K562 (cell line): ENCODE data around the gene NTPCR. TPM values are rescaled to one million over a fixed set of nuclear protein-coding genes. Genes with fewer than 3 reads are reported as not detected.
A peak's percentile ranks its signal among the peaks of the same experiment; 100 is the strongest.

Experiments
- ATAC-seq: fragments of 200-7000 bp; cut with Tn5 transposase; 3 replicates; pipeline ENCODE4 v1.9.1; 2020; ENCODE audit warnings: moderate library complexity
- BruUV-seq: library from RNA; stranded (reverse); fragments of 400-500 nt; replicated peaks from 2 replicates; lab custom pipeline; 2021; lab: Mats Ljungman, UMichigan
- CTCF ChIA-PET: fragments of 300-600 bp; formaldehyde crosslinking; extraction: SDS; loops from one replicate; lab custom pipeline; 2021; ENCODE audit warnings: low intra/inter-chr PET ratio; lab: Yijun Ruan, JAX
- POLR2A ChIA-PET: fragments of 300-600, 350-650 bp; sonication (Branson Sonifier 250); formaldehyde crosslinking; extraction: SDS; loops from one replicate; lab custom pipeline; 2021; ENCODE audit warnings: antibody characterized with exemption, inconsistent platforms; lab: Yijun Ruan, JAX
- DNase-seq, 4 experiments: peaks; one replicate each; pipeline versions ENCODE4 v3.0.0 to v3.0.0-alpha.2; 2011 to 2018; ENCODE audit warnings: low spot score in 3 of 4, mixed read lengths in 3 of 4; ENCODE audit errors: extremely low read depth in 1 of 4
- FAIRE-seq: peaks from 2 replicates; lab custom pipeline; 2011; peaks lifted over from hg19 to GRCh38; lab: Jason Lieb, UNC
- H2AFZ ChIP-seq: 2 replicates; pipeline ENCODE4 v1.6.0; 2011; ENCODE audit warnings: low read depth, low read length, control low read depth, inconsistent platforms
- H3K27ac ChIP-seq: fragments of 200-600 bp; 3 replicates; pipeline ENCODE4 v1.8.0; 2011; ENCODE audit warnings: low read depth, mild to moderate bottlenecking, control low read depth, inconsistent platforms, low read length, moderate library complexity, mixed read lengths; ENCODE audit errors: extremely low read depth
- H3K27me3 ChIP-seq, 2 experiments: fragments of 300-600 bp in 1 of 2; 2 replicates in 1 of 2; 3 replicates in 1 of 2; pipeline versions ENCODE4 v1.6.0 to v1.8.0; 2011; ENCODE audit warnings: inconsistent platforms in 2 of 2, low read length in 2 of 2, mild to moderate bottlenecking in 1 of 2, mixed read lengths in 1 of 2, moderate library complexity in 1 of 2; ENCODE audit not compliant: control insufficient read depth in 2 of 2, insufficient read depth in 2 of 2
- H3K36me3 ChIP-seq: fragments of 300-600 bp; 3 replicates; pipeline ENCODE4 v1.8.0; 2011; ENCODE audit warnings: mild to moderate bottlenecking, low read length, inconsistent platforms; ENCODE audit not compliant: control insufficient read depth, insufficient read depth
- H3K4me1 ChIP-seq, 2 experiments: fragments of 200-600 bp in 1 of 2; replicated peaks in 1 of 2; 2 replicates in 1 of 2; 3 replicates in 1 of 2; pipeline versions ENCODE4 v1.5.1 to v1.8.0; 2011; ENCODE audit warnings: inconsistent platforms in 2 of 2, low read length in 2 of 2, mild to moderate bottlenecking in 1 of 2, mixed read lengths in 1 of 2, moderate library complexity in 1 of 2; ENCODE audit not compliant: control insufficient read depth in 2 of 2, insufficient read depth in 2 of 2
- H3K4me2 ChIP-seq: 2 replicates; pipeline ENCODE4 v1.6.1; 2011; ENCODE audit warnings: low read length, control low read depth, inconsistent platforms, mixed read lengths; ENCODE audit not compliant: insufficient read depth
- H3K4me3 ChIP-seq: fragments of 200-600 bp; sonication (generic), shearing (Covaris generic); 2 replicates; pipeline ENCODE4 v1.5.1; 2016; ENCODE audit warnings: control low read depth, inconsistent platforms
- H3K79me2 ChIP-seq: fragments of 200-600 bp; 3 replicates; pipeline ENCODE4 v1.8.0; 2011; ENCODE audit warnings: low read length, inconsistent platforms; ENCODE audit not compliant: control insufficient read depth, insufficient read depth
- H3K9ac ChIP-seq, 2 experiments: 2 replicates each; pipeline versions ENCODE4 v1.6.0 to v1.6.1; 2011; ENCODE audit warnings: low read depth in 2 of 2, low read length in 2 of 2, control low read depth in 1 of 2, inconsistent platforms in 1 of 2, mild to moderate bottlenecking in 1 of 2, mixed read lengths in 1 of 2; ENCODE audit not compliant: insufficient read depth in 1 of 2
- H3K9me1 ChIP-seq: one replicate; pipeline ENCODE4 v1.6.0; 2011; ENCODE audit warnings: inconsistent platforms, mild to moderate bottlenecking, low read length, moderate library complexity; ENCODE audit not compliant: control insufficient read depth, insufficient read depth
- H3K9me3 ChIP-seq: replicated peaks from 2 replicates; pipeline ENCODE4 v1.5.1; 2011; ENCODE audit warnings: low read depth, low read length, inconsistent platforms; ENCODE audit not compliant: control insufficient read depth, insufficient read depth
- H4K20me1 ChIP-seq: replicated peaks from 2 replicates; pipeline ENCODE4 v1.6.1; 2011; ENCODE audit warnings: low read length, inconsistent platforms, mixed read lengths; ENCODE audit not compliant: control insufficient read depth, insufficient read depth
- CBFA2T2 ChIP-seq: fragments of 450-650 bp; conservative IDR thresholded peaks from 2 replicates; pipeline ENCODE4 v1.6.1; 2017; ENCODE audit warnings: mild to moderate bottlenecking
- CBFA2T3 ChIP-seq: fragments of 450-650 bp; IDR thresholded peaks from 2 replicates; pipeline ENCODE4 v1.6.1; 2017
- DACH1 ChIP-seq: fragments of 450-650 bp; IDR thresholded peaks from 2 replicates; pipeline ENCODE4 v1.6.1; 2018; ENCODE audit not compliant: partially characterized antibody
- EGR1 ChIP-seq: fragments of 450-650 bp; conservative IDR thresholded peaks from 2 replicates; pipeline ENCODE4 v1.6.1; 2017; ENCODE audit warnings: mild to moderate bottlenecking
- RBFOX2 ChIP-seq: fragments of 200-400 bp; formaldehyde crosslinking; IDR thresholded peaks from 2 replicates; pipeline ENCODE4 v1.6.1; 2017; ENCODE audit warnings: low read depth, mild to moderate bottlenecking, low read length, moderate library complexity
- SMAD3 ChIP-seq: fragments of 450-650 bp; formaldehyde crosslinking; conservative IDR thresholded peaks from 2 replicates; pipeline ENCODE4 v1.4.0; 2020; ENCODE audit warnings: mild to moderate bottlenecking
- SRSF7 ChIP-seq: fragments of 200-400 bp; formaldehyde crosslinking; optimal IDR thresholded peaks from 2 replicates; pipeline ENCODE3; 2017; ENCODE audit warnings: mild to moderate bottlenecking, low read depth, low read length
- SRSF9 ChIP-seq: fragments of 200-400 bp; formaldehyde crosslinking; IDR thresholded peaks from 2 replicates; pipeline ENCODE4 v1.6.1; 2017; ENCODE audit warnings: low read depth, low read length, borderline replicate concordance
- TCF3 ChIP-seq: sonication (generic); formaldehyde crosslinking; IDR thresholded peaks from 2 replicates; pipeline ENCODE4 v1.4.0; 2020; ENCODE audit warnings: mild to moderate bottlenecking, missing genetic modification reagents
- TFAP4 ChIP-seq: sonication (generic); formaldehyde crosslinking; IDR thresholded peaks from 2 replicates; pipeline ENCODE4 v1.8.0; 2022; ENCODE audit warnings: missing genetic modification reagents, mild to moderate bottlenecking, moderate library complexity, borderline replicate concordance
- ZBED1 ChIP-seq: IDR thresholded peaks from 2 replicates; pipeline ENCODE4 v1.6.1; 2014
- ZKSCAN1 ChIP-seq: fragments of 150-350 bp; IDR thresholded peaks from 2 replicates; pipeline ENCODE4 v1.6.1; 2016; ENCODE audit warnings: low read depth, low read length
- WGBS: fragments of 100-300 bp; shearing (Covaris generic); methylation state at CpG from one replicate; pipeline ENCODE4 v1.1.6; 2016; ENCODE audit warnings: low coverage, mixed read lengths; ENCODE audit not compliant: insufficient coverage; ENCODE audit errors: missing lambda C conversion rate; 5-methylcytosine and 5-hydroxymethylcytosine counted together
- in situ Hi-C: fragments of 300-500 bp; cut with MboI; formaldehyde crosslinking; loops from 4 replicates; pipeline ENCODE4 v1.15.0; 2018; ENCODE audit warnings: inconsistent platforms, mixed read lengths
- intact Hi-C: fragments of 100-400 bp; cut with micrococcal nuclease; formaldehyde crosslinking; loops from 2 replicates; pipeline ENCODE4 v1.14.2; 2022
- polyA plus RNA-seq, 8 experiments: library from polyadenylated mRNA; depleted of rRNA in 4 of 8; stranded (reverse) in 5 of 8; unstranded in 3 of 8; fragments of >200 nt; fragmentation: Nextera tagmentation in 2 of 8; fragmentation: Illumina TruSeq in 1 of 8; extraction: Ambion mirVana in 2 of 8; extraction: Trizol in 1 of 8; gene quantifications; 2 replicates each; pipeline versions ENCODE4 v1.2.1 to v1.2.3, GENCODE V29; 2011 to 2014; ENCODE audit warnings: inconsistent platforms in 1 of 8, missing spikeins in 1 of 8
- total RNA-seq, 7 experiments: library from RNA; depleted of rRNA in 6 of 7; stranded (reverse); fragments of >200 nt in 6 of 7; fragmentation: Illumina TruSeq in 2 of 7; extraction: Trizol in 2 of 7; gene quantifications; 2 replicates each; pipeline versions ENCODE4 v1.2.1 to v1.2.3, GENCODE V29; 2011 to 2021; ENCODE audit warnings: low replicate concordance in 1 of 7
- TF ChIP-seq, protein P1 (sequence below): fragments of 200-800 bp; sonication (Bioruptor generic); IDR thresholded peaks from 2 replicates; pipeline ENCODE4 v1.6.1; 2017; ENCODE audit warnings: missing genetic modification characterization, missing compliant biosample characterization

Gene NTPCR
- total and polyA plus RNA-seq, 9 of the 15 experiments (the other 6 are each of a cell fraction or from before 2014, with no cell fraction given), result 19.3 to 105 (median 48.8) TPM

DNA sequence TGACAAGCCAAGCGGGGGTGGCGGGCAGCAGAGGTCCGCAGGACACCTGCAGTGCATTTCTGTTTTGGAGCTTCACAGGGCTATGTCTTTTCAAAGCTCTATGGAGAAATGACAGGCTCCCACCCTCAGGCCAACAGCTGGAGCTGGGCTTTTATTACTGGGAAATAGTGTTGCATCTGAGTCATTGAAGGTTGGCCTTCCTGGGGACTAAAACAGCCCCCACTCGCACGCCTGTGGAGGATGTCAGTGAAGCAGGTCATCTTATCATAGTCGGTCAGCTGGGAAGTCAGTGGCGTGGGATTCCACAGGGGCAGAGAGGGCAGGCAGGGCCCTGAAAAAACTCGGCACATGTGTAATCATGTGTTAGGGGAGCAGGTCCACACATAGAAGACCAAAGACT lies 55.3 kb downstream of the NTPCR start:
- intact Hi-C loops, result no loop called here
- H3K9me1 ChIP-seq, result no peaks in the 10 kb centered on the region
- DNase-seq (peak in 2 of 4 experiments; percentile 35 to 37), FAIRE-seq (no peak), ATAC-seq (peak; percentile 65)
- POLR2A ChIA-PET, result interaction anchor here (0.6 to 2.0 kb wide), 3 partner anchors 10 to 257 kb away, joined by 3 to 4 read pairs (median 3); no protein-coding TSS in a partner anchor
- no TSS peak for BruUV-seq
- TF ChIP-seq, protein P1, sequence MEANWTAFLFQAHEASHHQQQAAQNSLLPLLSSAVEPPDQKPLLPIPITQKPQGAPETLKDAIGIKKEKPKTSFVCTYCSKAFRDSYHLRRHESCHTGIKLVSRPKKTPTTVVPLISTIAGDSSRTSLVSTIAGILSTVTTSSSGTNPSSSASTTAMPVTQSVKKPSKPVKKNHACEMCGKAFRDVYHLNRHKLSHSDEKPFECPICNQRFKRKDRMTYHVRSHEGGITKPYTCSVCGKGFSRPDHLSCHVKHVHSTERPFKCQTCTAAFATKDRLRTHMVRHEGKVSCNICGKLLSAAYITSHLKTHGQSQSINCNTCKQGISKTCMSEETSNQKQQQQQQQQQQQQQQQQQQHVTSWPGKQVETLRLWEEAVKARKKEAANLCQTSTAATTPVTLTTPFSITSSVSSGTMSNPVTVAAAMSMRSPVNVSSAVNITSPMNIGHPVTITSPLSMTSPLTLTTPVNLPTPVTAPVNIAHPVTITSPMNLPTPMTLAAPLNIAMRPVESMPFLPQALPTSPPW (CRISPR knock-in tag), result peak; percentile 41; the same call in 1 of the 2 replicates
- TF ChIP-seq EGR1, result 0 out of 2 replicates have a peak, but pooled peaks have one; percentile 3
- no peak for TF ChIP-seq RBFOX2
- TF ChIP-seq DACH1, result peak; percentile 15
- peak; percentile 55 for TF ChIP-seq CBFA2T2
- no peak for TF ChIP-seq SRSF9
- peak; percentile 44; the same call in 1 of the 2 replicates for TF ChIP-seq TCF3 (CRISPR knock-in tag)
- peak; percentile 67 for TF ChIP-seq CBFA2T3
- TF ChIP-seq SRSF7, result no peak
- no peak for TF ChIP-seq ZKSCAN1
- peak; percentile 37; the same call in 1 of the 2 replicates for TF ChIP-seq TFAP4 (CRISPR knock-in tag)
- no peak for TF ChIP-seq ZBED1
- TF ChIP-seq SMAD3 (CRISPR knock-in tag), result no peak
- CTCF ChIA-PET, result no interaction called here
- WGBS, result 1% methylated on average over 8 of the region's 8 CpGs
- H3K27ac ChIP-seq, result no peak overlapping the region
- H3K27me3 ChIP-seq, result peaks cover 3 to 28% of the 10 kb centered on the region in 2 experiments; a peak in 3 of 5 replicates
- no peaks in the 10 kb centered on the region for H3K9me3 ChIP-seq
- no peaks in the 10 kb centered on the region for H3K79me2 ChIP-seq
- in situ Hi-C loops, result no loop called here
- no peak overlapping the region for H2AFZ ChIP-seq
- H3K4me2 ChIP-seq, result no peak overlapping the region
- no peaks in the 10 kb centered on the region; a peak in 1 of 5 replicates for H3K4me1 ChIP-seq
- H3K9ac ChIP-seq, result no peak overlapping the region
- H4K20me1 ChIP-seq, result no peaks in the 10 kb centered on the region
- H3K36me3 ChIP-seq, result no peaks in the 10 kb centered on the region
- H3K4me3 ChIP-seq, result no peak overlapping the region
